ENCODE data around the gene ITIH4. TPM values are rescaled to one million over a fixed set of nuclear protein-coding genes. Genes with fewer than 3 reads are reported as not detected.

Gene ITIH4
- total RNA-seq, 1 donor from 2014 or later, result 1.1 TPM

DNA sequence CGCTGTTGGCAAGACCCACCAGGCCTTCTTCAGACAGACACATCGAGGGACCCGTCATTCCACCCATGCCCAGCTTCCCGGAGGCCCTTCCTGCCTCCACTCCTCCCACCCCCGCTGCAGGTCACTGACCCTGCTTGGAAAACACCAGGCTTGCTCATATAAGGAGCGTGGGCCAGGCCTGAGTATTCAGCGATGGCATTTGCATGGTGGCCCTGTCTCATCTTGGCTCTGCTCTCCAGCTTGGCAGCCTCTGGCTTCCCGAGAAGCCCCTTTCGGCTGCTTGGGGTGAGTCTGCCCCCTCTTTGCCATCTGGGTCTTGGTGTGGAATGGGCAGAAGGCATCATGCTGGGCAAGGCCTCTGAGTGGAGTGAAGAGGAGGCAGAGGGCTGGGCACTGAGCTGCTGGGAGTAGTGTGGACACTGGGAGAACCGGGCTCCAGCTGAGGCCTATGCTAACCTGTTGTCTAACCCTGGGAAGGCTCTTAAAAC is 35.8 kb downstream of the ITIH4 start, which contains the start of gene ITIH3:
Gene ITIH3 (plus strand): TSS at position 185 of the 488 bp plus-strand sequence. CDS start 8 bp downstream, at position 193.
- H3K4me3 ChIP-seq, result no peak within 1 kb of the TSS
- Mint-ChIP-seq H3K4me3 (no peak within 1 kb of the TSS), H3K27me3 (ENCODE audit: insufficient read depth, low read depth) (no peaks in the 10 kb centered on the region), H3K4me1 (peaks cover 18% of the 10 kb centered on the region), H3K27ac (no peak within 1 kb of the TSS), H3K9me3 (no peaks in the 10 kb centered on the region), H3K36me3 (no peaks in the 10 kb centered on the region)
- TF ChIP-seq, protein P1, sequence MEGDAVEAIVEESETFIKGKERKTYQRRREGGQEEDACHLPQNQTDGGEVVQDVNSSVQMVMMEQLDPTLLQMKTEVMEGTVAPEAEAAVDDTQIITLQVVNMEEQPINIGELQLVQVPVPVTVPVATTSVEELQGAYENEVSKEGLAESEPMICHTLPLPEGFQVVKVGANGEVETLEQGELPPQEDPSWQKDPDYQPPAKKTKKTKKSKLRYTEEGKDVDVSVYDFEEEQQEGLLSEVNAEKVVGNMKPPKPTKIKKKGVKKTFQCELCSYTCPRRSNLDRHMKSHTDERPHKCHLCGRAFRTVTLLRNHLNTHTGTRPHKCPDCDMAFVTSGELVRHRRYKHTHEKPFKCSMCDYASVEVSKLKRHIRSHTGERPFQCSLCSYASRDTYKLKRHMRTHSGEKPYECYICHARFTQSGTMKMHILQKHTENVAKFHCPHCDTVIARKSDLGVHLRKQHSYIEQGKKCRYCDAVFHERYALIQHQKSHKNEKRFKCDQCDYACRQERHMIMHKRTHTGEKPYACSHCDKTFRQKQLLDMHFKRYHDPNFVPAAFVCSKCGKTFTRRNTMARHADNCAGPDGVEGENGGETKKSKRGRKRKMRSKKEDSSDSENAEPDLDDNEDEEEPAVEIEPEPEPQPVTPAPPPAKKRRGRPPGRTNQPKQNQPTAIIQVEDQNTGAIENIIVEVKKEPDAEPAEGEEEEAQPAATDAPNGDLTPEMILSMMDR (IDR thresholded peaks at IDR 0.05), result no peak
- TF ChIP-seq EZH2 (IDR thresholded peaks at IDR 0.05) (no peak), EZH2phosphoT487 (IDR thresholded peaks at IDR 0.05) (no peak)
- no peaks in the 10 kb centered on the region for H3K4me1 ChIP-seq
- no peaks in the 10 kb centered on the region for H3K27me3 ChIP-seq
- H4K20me1 ChIP-seq (ENCODE audit: low read depth), result no peaks in the 10 kb centered on the region
- DNase-seq (ENCODE audit: low spot score), result no peak
- no peaks in the 10 kb centered on the region for H3K36me3 ChIP-seq
- no peak within 1 kb of the TSS for H3K9ac ChIP-seq
- H3F3A ChIP-seq (ENCODE audit: low read depth), result no peaks in the 10 kb centered on the region
- H2AFZ ChIP-seq (replicated peaks), result no peak within 1 kb of the TSS
- no peaks in the 10 kb centered on the region for H3K79me2 ChIP-seq (ENCODE audit: low read depth)
- no peaks in the 10 kb centered on the region for H3K9me3 ChIP-seq (ENCODE audit: low read depth)
- no peak within 1 kb of the TSS for H3K27ac ChIP-seq
- H3K4me2 ChIP-seq, result no peak within 1 kb of the TSS

DNA sequence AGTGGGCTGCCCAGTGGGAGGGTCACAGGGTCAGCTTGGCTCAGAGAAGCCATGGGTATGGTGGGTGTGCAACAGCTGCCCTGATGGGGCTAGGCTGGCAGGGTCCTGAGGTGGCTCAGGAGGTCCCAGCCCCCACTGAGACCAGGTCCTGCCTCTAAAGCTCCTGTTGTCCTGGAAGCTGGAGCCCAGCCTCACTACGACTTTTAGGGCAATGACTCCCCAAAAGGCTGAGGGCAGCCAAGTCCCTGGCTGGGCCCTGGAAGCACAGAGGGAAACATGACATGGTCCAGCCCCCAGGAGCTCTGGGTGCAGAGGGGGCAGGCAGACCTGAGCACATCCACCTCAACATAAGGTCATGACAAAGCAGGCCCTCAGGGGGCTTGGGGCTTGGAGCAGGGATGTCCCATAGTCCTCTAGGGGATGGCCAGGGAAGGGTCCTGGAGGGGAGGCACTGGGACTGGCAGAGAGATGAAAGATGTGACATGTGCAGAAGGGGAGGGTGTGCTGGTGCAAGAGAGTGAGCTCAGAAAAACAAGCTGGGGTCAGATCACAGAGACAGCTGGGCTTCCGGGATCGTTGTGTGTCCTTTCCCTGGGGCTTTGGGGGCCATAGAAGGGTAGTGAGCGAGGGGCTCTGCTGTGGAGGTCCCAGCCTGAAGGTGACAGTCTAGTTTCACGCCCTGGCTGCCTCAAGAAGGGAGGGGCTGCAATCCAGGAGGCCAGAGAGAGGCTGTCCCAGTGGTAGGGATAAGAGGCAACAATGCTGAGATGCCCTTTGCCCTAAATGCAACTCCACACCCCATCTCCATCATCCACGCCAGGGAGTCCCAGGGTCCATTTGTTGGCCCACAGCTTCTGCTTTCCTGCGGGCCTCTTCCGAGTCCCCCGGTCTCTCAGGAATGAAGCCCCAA is 36.5 kb downstream of the ITIH4 start:
- H3K27me3 ChIP-seq, result no peaks in the 10 kb centered on the region
- H3K9ac ChIP-seq, result no peak overlapping the region
- no peaks in the 10 kb centered on the region for H3K9me3 Mint-ChIP-seq
- H3K79me2 ChIP-seq (ENCODE audit: low read depth), result no peaks in the 10 kb centered on the region
- DNase-seq (ENCODE audit: low spot score), result no peak
- peaks cover 21% of the 10 kb centered on the region for H3K4me1 Mint-ChIP-seq
- H2AFZ ChIP-seq (replicated peaks), result no peak overlapping the region
- no peak overlapping the region for H3K4me3 ChIP-seq
- H3K36me3 ChIP-seq, result no peaks in the 10 kb centered on the region
- H3K4me2 ChIP-seq, result no peak overlapping the region
- no peak overlapping the region for H3K4me3 Mint-ChIP-seq
- H3K27me3 Mint-ChIP-seq (ENCODE audit: insufficient read depth, low read depth), result no peaks in the 10 kb centered on the region
- H3K4me1 ChIP-seq, result no peaks in the 10 kb centered on the region
- TF ChIP-seq, protein P1 (IDR thresholded peaks at IDR 0.05), result no peak
- no peak for TF ChIP-seq EZH2 (IDR thresholded peaks at IDR 0.05)
- no peak overlapping the region for H3K27ac ChIP-seq
- H3K27ac Mint-ChIP-seq, result no peak overlapping the region
- H4K20me1 ChIP-seq (ENCODE audit: low read depth), result no peaks in the 10 kb centered on the region
- no peaks in the 10 kb centered on the region for H3K36me3 Mint-ChIP-seq
- H3K9me3 ChIP-seq (ENCODE audit: low read depth), result no peaks in the 10 kb centered on the region
- H3F3A ChIP-seq (ENCODE audit: low read depth), result no peaks in the 10 kb centered on the region

DNA sequence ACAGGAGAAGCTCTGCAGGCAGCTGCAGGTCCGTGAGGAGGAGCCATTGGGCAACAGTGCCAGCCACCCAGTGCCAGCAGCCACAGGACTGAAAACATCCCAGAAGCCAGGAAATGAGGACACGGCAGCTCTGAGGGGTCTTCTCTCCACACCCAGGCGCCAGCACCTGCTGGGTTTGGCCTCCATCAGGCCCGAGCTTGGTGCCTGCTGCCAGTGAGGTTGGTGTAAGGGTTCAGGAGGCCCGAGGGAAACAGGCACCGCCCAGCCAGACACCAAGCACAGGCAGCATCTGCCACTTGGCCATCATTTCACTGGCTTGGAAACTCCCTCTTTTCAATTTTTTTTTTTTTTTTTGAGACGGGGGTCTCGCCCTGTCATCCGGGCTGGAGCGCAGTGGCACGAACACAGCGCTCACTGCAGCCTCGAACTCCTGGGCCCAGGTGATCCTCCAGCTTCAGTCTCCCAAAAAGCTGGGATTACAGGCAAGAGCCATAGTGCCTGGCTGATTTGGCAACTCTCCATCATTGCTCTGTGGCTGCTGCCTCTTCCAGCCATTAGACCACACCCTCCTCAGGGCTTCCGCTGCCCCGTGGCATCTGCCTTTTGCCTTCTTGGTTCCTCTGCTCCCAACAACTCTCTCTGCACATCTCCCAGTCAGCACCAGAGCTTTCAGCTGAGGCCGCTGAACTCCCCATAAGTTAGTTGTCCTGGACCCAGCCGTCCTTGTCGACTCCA is 37.3 kb downstream of the ITIH4 start:
- Histone ChIP-seq H3K4me2 (no peak overlapping the region), H3F3A (ENCODE audit: low read depth) (no peaks in the 10 kb centered on the region), H3K27ac (no peak overlapping the region), H3K4me1 (no peaks in the 10 kb centered on the region), H3K4me3 (no peak overlapping the region), H3K27me3 (no peaks in the 10 kb centered on the region), H3K79me2 (ENCODE audit: low read depth) (no peaks in the 10 kb centered on the region), H3K9me3 (ENCODE audit: low read depth) (no peaks in the 10 kb centered on the region), H2AFZ (replicated peaks) (no peak overlapping the region), H3K9ac (no peak overlapping the region), H4K20me1 (ENCODE audit: low read depth) (no peaks in the 10 kb centered on the region), H3K36me3 (no peaks in the 10 kb centered on the region)
- peaks cover 21% of the 10 kb centered on the region for H3K4me1 Mint-ChIP-seq
- H3K27ac Mint-ChIP-seq, result peak overlapping the region; percentile 94
- no peak overlapping the region for H3K4me3 Mint-ChIP-seq
- no peaks in the 10 kb centered on the region for H3K9me3 Mint-ChIP-seq
- no peak for TF ChIP-seq EZH2 (IDR thresholded peaks at IDR 0.05)
- no peak for TF ChIP-seq EZH2phosphoT487 (IDR thresholded peaks at IDR 0.05)
- TF ChIP-seq, protein P1 (IDR thresholded peaks at IDR 0.05), result no peak
- no peaks in the 10 kb centered on the region for H3K27me3 Mint-ChIP-seq (ENCODE audit: insufficient read depth, low read depth)
- no peaks in the 10 kb centered on the region for H3K36me3 Mint-ChIP-seq
- no peak for DNase-seq (ENCODE audit: low spot score)
